Right ventricle myocardium superior (tissue), 1 donor: ENCODE data around the gene RBL1. TPM values are rescaled to one million over a fixed set of nuclear protein-coding genes. Genes with fewer than 3 reads are reported as not detected.
"Not testable (repeated sequence)": the region's sequence is repeated elsewhere in the genome, so short reads cannot be mapped to it uniquely, and the experiment has no call there.

ENCODE experiments used
- ATAC-seq: fragments of 200-7000 bp; cut with Tn5 transposase; one replicate; pipeline ENCODE4 v1.9.1; 2020; ENCODE audit warnings: mild to moderate bottlenecking; ENCODE audit not compliant: poor library complexity
- DNase-seq: peaks from one replicate; pipeline ENCODE4 v3.0.0-alpha.2; 2020
- intact Hi-C: fragments of 100-400 bp; cut with DNase I; formaldehyde crosslinking; loops from one replicate; pipeline ENCODE4 v1.11.2; 2022
- total RNA-seq: library from RNA; stranded (reverse); fragmentation: NEBNext Ultra II Directional; extraction: Animal tissue kit (Norgen Biotek cat#: 25700); gene quantifications from one replicate; pipeline ENCODE4 v1.2.1, GENCODE V29; 2021
- donor health status: DM: no; HTN: yes; CAD: no; lungs with severe emphysema.

RBL1 gene
- total RNA-seq, 1 donor from 2014 or later: 4.5 TPM

GRCh38 chr20:36966965-36967364, 128.8 kb downstream of the RBL1 start:
- DNase-seq, intact Hi-C loops, ATAC-seq: not testable (repeated sequence)

- intact Hi-C loops, ATAC-seq, DNase-seq: not testable (repeated sequence)
Measured at GRCh38 chr20:36962354-36962941, 133.3 kb downstream of the RBL1 start.

- DNase-seq (no peak), ATAC-seq (no peak)
- intact Hi-C loops: no loop called here
Measured at GRCh38 chr20:36959242-36959641, 136.6 kb downstream of the RBL1 start.

GRCh38 chr20:36957875-36958667, 137.7 kb downstream of the RBL1 start:
- DNase-seq (no peak), ATAC-seq (peak; percentile 53)
- intact Hi-C loops: no loop called here

- intact Hi-C loops: no loop called here
- no peak for ATAC-seq
- DNase-seq: no peak
Measured at GRCh38 chr20:36956674-36957073, 139.1 kb downstream of the RBL1 start.

- no peak for DNase-seq
- no peak for ATAC-seq
- intact Hi-C loops: no loop called here
Measured at GRCh38 chr20:36956016-36956415, 139.8 kb downstream of the RBL1 start.

GRCh38 chr20:36951979-36952738, 143.6 kb downstream of the RBL1 start:
- intact Hi-C loops: no loop called here
- DNase-seq: no peak
- ATAC-seq: no peak

GRCh38 chr20:36951198-36951978, 144.4 kb downstream of the RBL1 start, which contains the start of gene SAMHD1:
Gene SAMHD1 (minus strand): TSS chr20:36951708. CDS start chr20:36951643, 65 bp downstream.
- intact Hi-C loops: no loop called here
- ATAC-seq (peak; percentile 94), DNase-seq (peak; percentile 99)

GRCh38 chr20:36950414-36951197, 145.2 kb downstream of the RBL1 start:
- DNase-seq (peak; percentile 58), ATAC-seq (peak; percentile 7)
- intact Hi-C loops: no loop called here

Other genes starting within 250 kb of the RBL1 start
- not detected for gene TLDC2, start 219.9 kb downstream of the RBL1 start, total RNA-seq
- 44.1 TPM for gene SAMHD1, start 144.3 kb downstream of the RBL1 start, total RNA-seq
- gene RPN2, start 83.3 kb upstream of the RBL1 start, total RNA-seq: 86.0 TPM
- 3.8 TPM for gene MROH8, start 83.6 kb upstream of the RBL1 start, total RNA-seq
- gene GHRH, start 165.8 kb upstream of the RBL1 start, total RNA-seq: 0.97 TPM
- gene MANBAL, start 193.7 kb upstream of the RBL1 start, total RNA-seq: 18.6 TPM